Measurements from ENCODE around the gene ARMCX4.

ARMCX4 gene

DNA sequence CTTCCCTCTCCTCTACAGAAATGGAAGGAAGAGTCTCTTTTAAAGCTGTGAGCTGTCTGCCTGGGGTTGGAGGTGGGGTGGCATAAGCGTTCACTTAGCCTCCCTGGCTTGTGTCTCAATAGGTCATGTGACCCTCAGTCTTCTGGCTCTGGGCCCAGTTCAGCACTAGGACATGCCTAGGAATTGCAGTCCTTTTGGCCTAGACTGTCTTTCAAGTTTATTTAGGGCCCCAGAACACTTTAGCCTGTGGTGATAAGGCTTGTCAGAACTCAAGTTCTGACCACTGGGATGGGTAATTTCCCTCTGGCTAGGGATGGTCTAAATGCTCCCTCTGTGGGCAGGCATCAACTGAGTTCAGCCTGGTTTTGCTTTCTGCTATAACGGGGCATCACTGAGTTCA is 34.3 kb upstream of the ARMCX4 start:
- H3K4me3 ChIP-seq (replicated peaks; ENCODE audit: insufficient read depth, low read length): no peak overlapping the region
- H3K27ac ChIP-seq (replicated peaks): no peak overlapping the region
- DNase-seq (ENCODE audit: low read depth in 1 of 2, low spot score in 1 of 2): peak; percentile 4 to 7
- no peak for TF ChIP-seq GABPA (IDR thresholded peaks at IDR 0.05; ENCODE audit: low read depth)
- no peak for TF ChIP-seq SPI1 (IDR thresholded peaks at IDR 0.05; ENCODE audit: borderline replicate concordance, low read depth)
- H3K27me3 ChIP-seq (ENCODE audit: insufficient read depth, poor library complexity, severe bottlenecking): no peaks in the 10 kb centered on the region

DNA sequence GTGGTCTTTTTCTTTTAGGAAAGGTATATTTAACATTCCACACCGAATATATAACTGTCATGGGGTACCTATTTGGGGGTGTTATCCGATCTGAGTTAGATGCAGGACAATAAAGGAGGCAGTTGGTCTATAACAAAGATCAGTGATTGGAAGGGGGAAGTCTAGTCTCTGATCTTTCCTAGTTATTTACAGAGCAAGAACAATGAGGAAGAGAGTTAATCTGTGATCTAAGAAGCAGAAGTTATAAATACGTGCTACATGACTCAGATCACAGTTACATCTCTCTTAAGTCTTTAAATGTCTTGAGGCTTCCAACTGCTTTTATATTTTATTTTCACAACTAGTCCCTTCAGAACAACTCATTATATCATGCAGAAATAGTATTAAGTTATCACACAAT is 33.2 kb upstream of the ARMCX4 start:
- H3K27ac ChIP-seq (replicated peaks): no peak overlapping the region
- TF ChIP-seq GABPA (IDR thresholded peaks at IDR 0.05; ENCODE audit: low read depth) (no peak), POLR2AphosphoS5 (IDR thresholded peaks at IDR 0.05; ENCODE audit: low read depth) (no peak), SPI1 (IDR thresholded peaks at IDR 0.05; ENCODE audit: borderline replicate concordance, low read depth) (peak; percentile 36; the same call in 1 of the 2 replicates)
- TF ChIP-seq, protein P1, sequence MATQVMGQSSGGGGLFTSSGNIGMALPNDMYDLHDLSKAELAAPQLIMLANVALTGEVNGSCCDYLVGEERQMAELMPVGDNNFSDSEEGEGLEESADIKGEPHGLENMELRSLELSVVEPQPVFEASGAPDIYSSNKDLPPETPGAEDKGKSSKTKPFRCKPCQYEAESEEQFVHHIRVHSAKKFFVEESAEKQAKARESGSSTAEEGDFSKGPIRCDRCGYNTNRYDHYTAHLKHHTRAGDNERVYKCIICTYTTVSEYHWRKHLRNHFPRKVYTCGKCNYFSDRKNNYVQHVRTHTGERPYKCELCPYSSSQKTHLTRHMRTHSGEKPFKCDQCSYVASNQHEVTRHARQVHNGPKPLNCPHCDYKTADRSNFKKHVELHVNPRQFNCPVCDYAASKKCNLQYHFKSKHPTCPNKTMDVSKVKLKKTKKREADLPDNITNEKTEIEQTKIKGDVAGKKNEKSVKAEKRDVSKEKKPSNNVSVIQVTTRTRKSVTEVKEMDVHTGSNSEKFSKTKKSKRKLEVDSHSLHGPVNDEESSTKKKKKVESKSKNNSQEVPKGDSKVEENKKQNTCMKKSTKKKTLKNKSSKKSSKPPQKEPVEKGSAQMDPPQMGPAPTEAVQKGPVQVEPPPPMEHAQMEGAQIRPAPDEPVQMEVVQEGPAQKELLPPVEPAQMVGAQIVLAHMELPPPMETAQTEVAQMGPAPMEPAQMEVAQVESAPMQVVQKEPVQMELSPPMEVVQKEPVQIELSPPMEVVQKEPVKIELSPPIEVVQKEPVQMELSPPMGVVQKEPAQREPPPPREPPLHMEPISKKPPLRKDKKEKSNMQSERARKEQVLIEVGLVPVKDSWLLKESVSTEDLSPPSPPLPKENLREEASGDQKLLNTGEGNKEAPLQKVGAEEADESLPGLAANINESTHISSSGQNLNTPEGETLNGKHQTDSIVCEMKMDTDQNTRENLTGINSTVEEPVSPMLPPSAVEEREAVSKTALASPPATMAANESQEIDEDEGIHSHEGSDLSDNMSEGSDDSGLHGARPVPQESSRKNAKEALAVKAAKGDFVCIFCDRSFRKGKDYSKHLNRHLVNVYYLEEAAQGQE (IDR thresholded peaks at IDR 0.05; ENCODE audit: insufficient replicate concordance, low read depth): no peak
- TF ChIP-seq, protein P2, sequence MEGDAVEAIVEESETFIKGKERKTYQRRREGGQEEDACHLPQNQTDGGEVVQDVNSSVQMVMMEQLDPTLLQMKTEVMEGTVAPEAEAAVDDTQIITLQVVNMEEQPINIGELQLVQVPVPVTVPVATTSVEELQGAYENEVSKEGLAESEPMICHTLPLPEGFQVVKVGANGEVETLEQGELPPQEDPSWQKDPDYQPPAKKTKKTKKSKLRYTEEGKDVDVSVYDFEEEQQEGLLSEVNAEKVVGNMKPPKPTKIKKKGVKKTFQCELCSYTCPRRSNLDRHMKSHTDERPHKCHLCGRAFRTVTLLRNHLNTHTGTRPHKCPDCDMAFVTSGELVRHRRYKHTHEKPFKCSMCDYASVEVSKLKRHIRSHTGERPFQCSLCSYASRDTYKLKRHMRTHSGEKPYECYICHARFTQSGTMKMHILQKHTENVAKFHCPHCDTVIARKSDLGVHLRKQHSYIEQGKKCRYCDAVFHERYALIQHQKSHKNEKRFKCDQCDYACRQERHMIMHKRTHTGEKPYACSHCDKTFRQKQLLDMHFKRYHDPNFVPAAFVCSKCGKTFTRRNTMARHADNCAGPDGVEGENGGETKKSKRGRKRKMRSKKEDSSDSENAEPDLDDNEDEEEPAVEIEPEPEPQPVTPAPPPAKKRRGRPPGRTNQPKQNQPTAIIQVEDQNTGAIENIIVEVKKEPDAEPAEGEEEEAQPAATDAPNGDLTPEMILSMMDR (IDR thresholded peaks at IDR 0.05; ENCODE audit: insufficient read depth, low read length): no peak
- H3K4me3 ChIP-seq (replicated peaks; ENCODE audit: insufficient read depth, low read length): no peak overlapping the region
- no peaks in the 10 kb centered on the region for H3K27me3 ChIP-seq (ENCODE audit: insufficient read depth, poor library complexity, severe bottlenecking)
- no peak for DNase-seq (ENCODE audit: low read depth in 1 of 2, low spot score in 1 of 2)

DNA sequence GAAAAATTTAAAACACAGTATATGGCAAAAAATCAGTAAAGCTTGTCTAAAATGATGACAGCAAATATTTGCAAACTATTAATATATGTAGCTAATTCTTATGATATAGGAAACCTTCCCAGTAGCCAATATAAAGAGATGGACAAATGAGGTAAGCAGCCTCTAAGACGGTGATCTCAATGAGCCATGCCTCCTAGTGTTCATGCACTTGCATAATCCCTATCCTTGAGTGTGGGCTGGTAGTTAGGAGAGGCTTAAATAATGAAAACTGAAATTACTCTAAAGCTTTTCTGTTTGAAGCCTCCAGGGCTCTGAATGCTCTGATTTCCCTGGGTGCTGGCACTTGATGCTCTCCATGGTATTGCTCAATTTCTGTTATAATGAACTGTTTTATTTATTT is 24.6 kb upstream of the ARMCX4 start:
- no peak for DNase-seq (ENCODE audit: low read depth in 1 of 2, low spot score in 1 of 2)
- no peak overlapping the region for H3K27ac ChIP-seq (replicated peaks)
- TF ChIP-seq, protein P1 (IDR thresholded peaks at IDR 0.05; ENCODE audit: insufficient replicate concordance, low read depth): no peak
- TF ChIP-seq SPI1 (IDR thresholded peaks at IDR 0.05; ENCODE audit: borderline replicate concordance, low read depth) (no peak), GABPA (IDR thresholded peaks at IDR 0.05; ENCODE audit: low read depth) (no peak), POLR2AphosphoS5 (IDR thresholded peaks at IDR 0.05; ENCODE audit: low read depth) (no peak)
- TF ChIP-seq, protein P2 (IDR thresholded peaks at IDR 0.05; ENCODE audit: insufficient read depth, low read length): no peak
- no peaks in the 10 kb centered on the region for H3K27me3 ChIP-seq (ENCODE audit: insufficient read depth, poor library complexity, severe bottlenecking)
- H3K4me3 ChIP-seq (replicated peaks; ENCODE audit: insufficient read depth, low read length): no peak overlapping the region

DNA sequence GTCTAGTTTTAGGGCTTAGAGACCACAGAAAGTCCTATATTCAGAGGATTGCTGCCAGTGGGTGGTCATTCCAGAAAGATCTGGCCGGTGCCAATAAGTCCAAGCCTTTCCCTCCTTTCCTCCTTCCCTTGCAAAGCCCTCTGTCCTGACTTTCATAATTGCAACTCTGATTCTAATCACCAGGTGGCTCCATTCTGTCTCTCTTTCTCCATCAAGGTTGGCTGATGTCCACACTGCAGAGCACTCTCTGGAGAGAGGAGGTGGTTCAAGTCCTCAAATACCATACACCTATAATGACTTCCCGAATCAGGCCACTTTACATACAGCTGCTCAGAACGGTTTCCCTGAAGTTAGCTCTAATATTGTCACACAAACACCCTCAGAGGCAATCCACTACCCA is 22.4 kb upstream of the ARMCX4 start:
- Histone ChIP-seq H3K27ac (replicated peaks) (no peak overlapping the region), H3K4me3 (replicated peaks; ENCODE audit: insufficient read depth, low read length) (no peak overlapping the region), H3K27me3 (ENCODE audit: insufficient read depth, poor library complexity, severe bottlenecking) (no peaks in the 10 kb centered on the region)
- DNase-seq (ENCODE audit: low read depth in 1 of 2, low spot score in 1 of 2): peak in 1 of 2 experiments; percentile 5
- TF ChIP-seq, protein P1 (IDR thresholded peaks at IDR 0.05; ENCODE audit: insufficient replicate concordance, low read depth): no peak
- no peak for TF ChIP-seq POLR2AphosphoS5 (IDR thresholded peaks at IDR 0.05; ENCODE audit: low read depth)
- TF ChIP-seq SPI1 (IDR thresholded peaks at IDR 0.05; ENCODE audit: borderline replicate concordance, low read depth): no peak
- TF ChIP-seq, protein P2 (IDR thresholded peaks at IDR 0.05; ENCODE audit: insufficient read depth, low read length): no peak
- no peak for TF ChIP-seq GABPA (IDR thresholded peaks at IDR 0.05; ENCODE audit: low read depth)
